Omental fat pad (tissue), 4 donors: ENCODE results near the gene CIBAR2. TPM values are rescaled to one million over a fixed set of nuclear protein-coding genes. Genes with fewer than 3 reads are reported as not detected.

Source experiments
- ATAC-seq: fragments of 150-250 bp; one replicate; pipeline ENCODE4 v1.9.1; 2016; ENCODE audit warnings: mild to moderate bottlenecking, moderate library complexity; ENCODE audit not compliant: low FRiP score
- DNase-seq: peaks from one replicate; pipeline ENCODE4 v3.0.0-alpha.2; 2019; ENCODE audit warnings: low spot score
- total RNA-seq, 4 donors: library from RNA; depleted of rRNA; stranded (reverse); fragments of >200 nt; gene quantifications; one replicate each; pipeline ENCODE4 v1.1.0, GENCODE V29; 2016
- TF ChIP-seq, protein P1 (sequence below), 3 donors: fragments of 450-650 bp; IDR thresholded peaks; one replicate each; pipeline ENCODE4 v1.5.1; 2016 to 2017; ENCODE audit warnings: antibody characterized with exemption in 3 of 3, mild to moderate bottlenecking in 3 of 3, moderate library complexity in 2 of 3

CIBAR2 gene
- not detected for total RNA-seq

DNA sequence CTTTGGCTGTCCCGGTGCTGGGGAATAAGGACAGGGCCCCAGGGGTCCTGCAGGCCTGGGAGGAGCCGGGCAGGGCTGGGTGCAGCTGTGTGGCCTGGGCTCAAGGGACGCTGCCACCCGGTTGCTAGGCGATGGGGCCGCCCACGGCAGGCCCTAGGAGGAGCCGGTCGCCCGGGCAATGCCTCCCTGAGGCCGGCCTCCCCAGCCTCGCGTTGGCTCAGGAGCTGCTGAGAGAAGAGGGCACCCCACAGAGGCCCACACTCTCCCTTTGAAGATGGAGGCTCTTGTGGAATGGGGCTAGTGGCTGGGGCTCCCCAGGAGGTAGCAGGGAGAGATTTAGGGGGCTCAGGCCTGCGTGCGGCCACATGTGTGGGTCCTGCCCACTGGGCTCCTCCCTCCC lies at the start of gene CIBAR2:
TSS of gene CIBAR2 (minus strand) at position 109 of the 400 bp plus-strand sequence. CDS start 120 bp downstream, outside the sequence.
- TF ChIP-seq, protein P1, sequence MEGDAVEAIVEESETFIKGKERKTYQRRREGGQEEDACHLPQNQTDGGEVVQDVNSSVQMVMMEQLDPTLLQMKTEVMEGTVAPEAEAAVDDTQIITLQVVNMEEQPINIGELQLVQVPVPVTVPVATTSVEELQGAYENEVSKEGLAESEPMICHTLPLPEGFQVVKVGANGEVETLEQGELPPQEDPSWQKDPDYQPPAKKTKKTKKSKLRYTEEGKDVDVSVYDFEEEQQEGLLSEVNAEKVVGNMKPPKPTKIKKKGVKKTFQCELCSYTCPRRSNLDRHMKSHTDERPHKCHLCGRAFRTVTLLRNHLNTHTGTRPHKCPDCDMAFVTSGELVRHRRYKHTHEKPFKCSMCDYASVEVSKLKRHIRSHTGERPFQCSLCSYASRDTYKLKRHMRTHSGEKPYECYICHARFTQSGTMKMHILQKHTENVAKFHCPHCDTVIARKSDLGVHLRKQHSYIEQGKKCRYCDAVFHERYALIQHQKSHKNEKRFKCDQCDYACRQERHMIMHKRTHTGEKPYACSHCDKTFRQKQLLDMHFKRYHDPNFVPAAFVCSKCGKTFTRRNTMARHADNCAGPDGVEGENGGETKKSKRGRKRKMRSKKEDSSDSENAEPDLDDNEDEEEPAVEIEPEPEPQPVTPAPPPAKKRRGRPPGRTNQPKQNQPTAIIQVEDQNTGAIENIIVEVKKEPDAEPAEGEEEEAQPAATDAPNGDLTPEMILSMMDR (IDR thresholded peaks at IDR 0.05), result no peak
- no peak for ATAC-seq

DNA sequence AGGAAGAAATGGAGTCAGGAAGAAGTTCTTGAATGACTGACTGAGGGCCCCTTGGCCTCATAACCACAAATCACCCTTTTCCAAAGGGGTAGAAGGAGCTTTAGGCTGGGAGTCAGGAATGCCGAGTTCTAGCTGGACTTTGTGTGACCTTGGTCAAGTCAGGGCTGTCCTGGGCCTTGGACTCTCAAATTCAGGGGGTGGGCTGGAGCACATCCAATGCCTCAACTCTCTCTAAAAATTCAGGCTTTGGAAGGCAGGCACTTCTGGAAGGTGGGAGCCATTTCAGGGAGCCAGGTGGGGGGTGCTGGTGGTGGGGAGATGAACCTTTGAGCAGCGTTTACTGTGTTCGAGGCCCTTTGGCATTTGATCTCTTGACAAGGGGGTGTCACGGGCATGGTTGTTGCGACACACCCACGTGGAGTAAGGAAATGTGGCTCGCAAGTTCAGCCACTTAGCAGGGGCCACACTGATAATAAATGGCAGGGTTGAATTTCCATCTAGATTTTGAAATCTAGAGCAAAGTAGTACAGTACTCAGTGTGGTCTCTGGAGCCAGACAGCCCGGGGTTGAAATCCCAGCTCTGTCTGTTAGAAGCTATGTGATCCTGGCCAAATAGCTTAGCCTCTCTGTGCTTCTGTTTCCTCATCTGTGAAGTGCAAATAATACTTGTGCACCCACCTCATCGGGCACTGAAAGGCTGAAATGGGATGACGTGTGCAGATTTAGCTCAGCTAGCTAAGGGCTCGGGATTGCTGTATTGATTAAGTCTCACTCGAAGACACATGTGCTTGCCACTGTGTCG lies 47.1 kb upstream of the CIBAR2 start:
- TF ChIP-seq, protein P1 (IDR thresholded peaks at IDR 0.05), result no peak
- ATAC-seq, result no peak
- DNase-seq, result no peak

More for the DNA sequence above, at the start of gene CIBAR2:
- DNase-seq, result no peak

DNA sequence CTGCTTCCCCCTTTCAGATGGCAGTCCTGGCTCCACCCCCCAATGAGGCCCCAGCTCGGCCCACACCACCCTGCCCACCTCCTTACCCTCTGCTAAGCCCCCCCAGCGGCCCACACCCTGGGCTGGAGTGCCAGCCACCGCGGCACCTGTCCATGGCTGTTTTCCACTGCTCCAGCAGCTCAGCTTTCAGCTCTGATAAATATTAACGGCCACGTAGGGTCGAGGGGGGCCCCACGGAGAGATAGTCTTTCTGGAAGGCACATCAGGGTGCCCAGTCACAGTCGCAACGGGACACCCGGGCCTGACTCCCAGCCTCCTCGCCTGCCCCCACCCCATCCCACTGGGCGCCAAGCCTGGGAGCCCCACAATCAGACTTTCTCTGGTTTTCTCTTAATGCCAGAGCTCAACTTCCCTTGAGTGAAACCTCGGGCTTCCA lies 46.5 kb upstream of the CIBAR2 start:
- ATAC-seq, result no peak
- no peak for DNase-seq
- TF ChIP-seq, protein P1 (IDR thresholded peaks at IDR 0.05), result no peak

DNA sequence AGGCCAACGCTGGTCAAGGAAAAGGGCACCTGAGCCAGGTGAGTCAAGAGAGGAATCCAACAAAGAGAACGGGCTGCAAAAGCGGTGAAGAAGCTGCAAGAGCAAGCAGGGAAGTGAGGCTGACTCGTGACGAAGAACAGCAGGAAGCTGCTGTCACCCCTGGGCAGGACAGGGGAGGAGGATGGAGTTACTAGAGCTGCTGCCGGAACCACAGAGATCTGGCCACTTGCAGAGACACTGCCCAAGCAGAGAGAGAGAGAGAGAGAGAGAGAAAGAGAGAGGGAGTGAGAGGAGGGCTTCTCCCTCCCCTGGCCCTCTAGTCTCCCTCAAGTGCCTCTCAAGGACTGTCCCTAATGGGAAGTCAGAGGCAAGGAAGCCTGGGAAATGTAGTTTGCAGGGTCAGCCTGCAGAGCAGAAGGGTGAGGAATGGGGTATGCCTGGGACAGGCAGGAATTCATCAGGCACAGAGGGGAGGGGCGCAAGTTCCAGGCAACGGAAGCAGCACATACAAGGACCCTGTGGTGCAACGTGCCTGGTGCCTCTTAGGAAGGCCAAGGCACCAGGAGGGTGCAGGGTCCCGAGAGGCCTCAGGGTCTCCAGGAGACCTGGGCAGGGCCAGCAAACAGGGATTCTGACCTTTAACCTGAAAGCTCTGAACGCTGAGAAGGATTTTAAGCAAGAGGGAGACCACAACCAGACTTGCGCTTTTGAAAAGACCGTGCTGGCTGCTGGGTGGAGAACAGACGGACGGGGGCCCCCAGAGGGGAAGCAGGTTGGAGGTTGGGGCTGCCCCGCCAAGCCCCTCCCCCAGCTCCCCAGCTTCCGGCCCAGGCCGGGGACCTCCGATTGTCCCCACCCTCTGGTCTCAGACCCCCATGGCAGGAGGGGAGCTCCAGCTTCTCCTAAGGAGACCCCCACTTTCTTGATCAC lies 45.8 kb upstream of the CIBAR2 start:
- ATAC-seq (no peak), DNase-seq (no peak)
- TF ChIP-seq, protein P1 (IDR thresholded peaks at IDR 0.05), result no peak

DNA sequence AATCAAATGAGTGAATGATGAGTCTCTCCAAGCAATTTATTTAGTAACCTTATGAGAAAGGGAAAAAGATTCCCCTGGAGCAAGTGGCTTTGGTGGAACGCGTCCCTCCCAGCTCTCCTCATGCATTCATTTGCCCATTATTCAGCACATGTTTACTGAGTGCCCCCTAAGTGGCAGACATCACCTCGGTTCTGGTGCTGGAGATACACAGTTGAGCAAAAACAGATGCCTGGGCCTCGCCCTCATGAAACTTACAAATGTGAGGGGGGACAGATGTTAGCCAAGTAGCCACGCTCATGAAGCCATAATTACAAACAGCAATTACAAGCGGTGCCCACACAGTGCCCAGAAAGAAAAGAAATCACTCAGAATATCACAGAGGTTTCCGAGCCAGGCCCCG lies 45.1 kb upstream of the CIBAR2 start:
- no peak for ATAC-seq
- DNase-seq, result no peak
- TF ChIP-seq, protein P1 (IDR thresholded peaks at IDR 0.05), result no peak

DNA sequence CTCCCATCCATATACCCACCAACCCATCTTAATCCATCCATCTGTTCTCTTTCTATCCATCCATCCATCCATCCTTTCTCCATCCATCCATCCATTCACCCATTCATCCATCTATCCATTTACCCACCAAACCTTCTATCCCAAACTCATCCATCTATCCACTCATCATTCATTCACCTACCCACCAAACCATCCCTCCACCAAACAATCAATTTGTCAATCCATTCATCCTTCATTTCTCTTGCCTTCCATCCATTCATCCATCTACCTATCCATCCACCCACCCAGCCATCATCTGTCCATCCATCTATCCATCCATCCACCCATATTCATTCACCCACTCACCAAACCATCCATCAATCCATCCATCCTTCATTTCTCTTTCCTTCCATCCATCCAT lies 44.6 kb upstream of the CIBAR2 start:
- ATAC-seq, result no peak
- DNase-seq, result no peak
- TF ChIP-seq, protein P1 (IDR thresholded peaks at IDR 0.05), result no peak
